Transverse colon (tissue), 3 donors: Measurements from ENCODE around the gene TMEM132C.

Experiments used
- POLR2A ChIP-seq: fragments of 450-650 bp; IDR thresholded peaks from one replicate; pipeline ENCODE4 v1.6.1; 2016; ENCODE audit warnings: antibody characterized with exemption, mild to moderate bottlenecking, moderate library complexity
- TF ChIP-seq, protein P1 (sequence below), 5 experiments: fragments of 200-600 bp in 3 of 5; fragments of 450-650 bp in 2 of 5; sonication (generic) in 3 of 5; IDR thresholded peaks; 1 replicate in 2 of 5; 2 replicates in 3 of 5; pipeline ENCODE4 v1.5.1; 2016 to 2017; ENCODE audit warnings: antibody characterized with exemption in 5 of 5, inconsistent platforms in 3 of 5, mild to moderate bottlenecking in 2 of 5, moderate library complexity in 1 of 5

DNA sequence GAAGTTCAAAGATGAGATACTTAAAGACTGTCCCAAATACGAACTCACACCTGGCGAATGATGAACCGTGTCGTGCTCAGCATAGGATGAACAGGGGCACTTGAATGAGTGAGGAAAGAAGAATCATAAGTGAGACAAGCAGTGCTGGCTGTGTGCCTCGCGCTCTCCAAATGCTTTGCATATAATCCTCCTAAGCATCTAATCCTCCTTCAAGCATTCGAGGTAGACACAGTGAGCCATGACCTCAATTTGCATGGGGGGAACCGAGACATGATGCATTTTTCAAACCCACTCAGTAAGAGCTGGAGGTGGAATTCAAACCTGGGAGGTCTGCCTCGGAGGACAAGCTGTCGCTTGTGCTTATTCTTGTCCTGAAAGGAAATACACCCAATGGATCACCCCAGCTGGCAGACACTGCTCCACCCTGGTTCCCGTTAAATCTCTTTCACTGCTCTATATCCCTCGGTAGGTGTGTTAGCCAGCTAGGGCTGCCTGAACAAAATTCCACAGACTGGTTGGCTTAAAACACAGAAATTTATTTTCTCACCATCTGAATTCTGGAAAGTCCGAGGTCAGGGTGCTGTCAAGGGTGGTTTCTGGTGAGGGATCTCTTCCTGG lies 282.7 kb downstream of the TMEM132C start:
- TF ChIP-seq, protein P1, sequence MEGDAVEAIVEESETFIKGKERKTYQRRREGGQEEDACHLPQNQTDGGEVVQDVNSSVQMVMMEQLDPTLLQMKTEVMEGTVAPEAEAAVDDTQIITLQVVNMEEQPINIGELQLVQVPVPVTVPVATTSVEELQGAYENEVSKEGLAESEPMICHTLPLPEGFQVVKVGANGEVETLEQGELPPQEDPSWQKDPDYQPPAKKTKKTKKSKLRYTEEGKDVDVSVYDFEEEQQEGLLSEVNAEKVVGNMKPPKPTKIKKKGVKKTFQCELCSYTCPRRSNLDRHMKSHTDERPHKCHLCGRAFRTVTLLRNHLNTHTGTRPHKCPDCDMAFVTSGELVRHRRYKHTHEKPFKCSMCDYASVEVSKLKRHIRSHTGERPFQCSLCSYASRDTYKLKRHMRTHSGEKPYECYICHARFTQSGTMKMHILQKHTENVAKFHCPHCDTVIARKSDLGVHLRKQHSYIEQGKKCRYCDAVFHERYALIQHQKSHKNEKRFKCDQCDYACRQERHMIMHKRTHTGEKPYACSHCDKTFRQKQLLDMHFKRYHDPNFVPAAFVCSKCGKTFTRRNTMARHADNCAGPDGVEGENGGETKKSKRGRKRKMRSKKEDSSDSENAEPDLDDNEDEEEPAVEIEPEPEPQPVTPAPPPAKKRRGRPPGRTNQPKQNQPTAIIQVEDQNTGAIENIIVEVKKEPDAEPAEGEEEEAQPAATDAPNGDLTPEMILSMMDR (IDR thresholded peaks at IDR 0.05): no peak
- TF ChIP-seq POLR2A: no peak
